Lung microvascular endothelial cell (primary cell): ENCODE results near the gene FRMD1. TPM values are rescaled to one million over a fixed set of nuclear protein-coding genes. Genes with fewer than 3 reads are reported as not detected.

ENCODE experiments used
- DNase-seq, 2 donors: peaks; one replicate each; pipeline versions ENCODE4 v3.0.0 to v3.0.0-alpha.2; 2010; ENCODE audit warnings: low read depth in 2 of 2
- total RNA-seq: library from RNA; depleted of rRNA; stranded (reverse); fragments of >200 nt; gene quantifications from 2 replicates; pipeline ENCODE4 v1.2.1, GENCODE V29; 2014

Gene FRMD1
- not detected in 2 replicates for total RNA-seq

DNA sequence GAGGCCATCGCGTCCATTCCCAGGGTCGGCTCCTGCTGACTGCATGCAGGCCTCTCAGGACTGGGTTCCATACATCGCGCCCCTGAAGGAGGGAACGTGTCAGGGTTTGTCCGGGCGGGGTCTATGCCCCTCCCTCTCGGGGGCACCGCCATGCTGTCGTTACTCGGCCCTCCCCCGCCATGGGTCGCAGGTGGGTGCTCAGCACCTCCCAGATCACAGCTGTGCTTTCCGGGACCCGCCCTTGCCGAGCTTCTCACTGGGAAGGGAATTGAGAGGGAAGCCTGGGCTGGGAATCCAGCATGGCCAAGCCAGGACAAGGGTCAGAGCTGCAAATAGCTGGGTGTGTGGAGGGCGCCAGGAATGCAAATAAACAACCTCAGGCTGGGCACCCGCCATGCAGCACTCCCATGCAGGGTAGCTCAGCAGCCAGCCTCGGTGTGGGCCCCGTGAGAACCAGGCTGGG lies at the start of gene FRMD1:
Gene FRMD1, minus strand, starts transcription at position 270 of the 463 bp plus-strand sequence. Its CDS starts 118 bp downstream, at position 152.
- no peak for DNase-seq

DNA sequence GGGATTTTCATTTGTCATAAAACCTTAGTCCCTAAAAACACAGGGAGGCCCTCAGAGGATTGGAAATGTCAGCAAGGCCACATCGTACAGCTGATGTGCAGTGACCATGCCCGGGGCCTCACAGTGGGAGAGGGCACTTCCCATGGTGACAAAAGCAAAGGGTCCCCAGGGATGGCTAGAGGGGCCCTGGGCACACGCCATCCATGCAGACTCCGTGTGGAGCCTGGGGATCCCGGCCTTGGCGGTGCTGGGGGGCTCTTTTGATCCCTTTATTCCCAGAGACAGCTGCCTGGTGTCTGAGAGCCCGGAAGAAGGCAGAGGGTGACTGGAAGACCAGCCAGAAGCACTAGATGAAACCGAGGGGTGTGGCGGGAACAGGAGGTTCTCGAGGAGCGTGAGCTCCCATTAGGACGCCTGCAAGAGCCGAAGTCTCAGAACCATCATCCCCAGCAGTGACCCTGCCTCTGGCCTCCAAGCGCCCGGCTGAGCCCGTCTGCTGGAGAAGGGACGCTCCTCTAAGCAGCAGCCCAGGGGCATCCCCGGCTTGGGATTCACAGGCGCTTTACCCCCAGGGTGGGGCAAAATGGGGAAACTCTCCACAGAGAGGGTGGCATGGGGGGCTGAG lies 49.1 kb upstream of the FRMD1 start:
- DNase-seq = no peak

DNA sequence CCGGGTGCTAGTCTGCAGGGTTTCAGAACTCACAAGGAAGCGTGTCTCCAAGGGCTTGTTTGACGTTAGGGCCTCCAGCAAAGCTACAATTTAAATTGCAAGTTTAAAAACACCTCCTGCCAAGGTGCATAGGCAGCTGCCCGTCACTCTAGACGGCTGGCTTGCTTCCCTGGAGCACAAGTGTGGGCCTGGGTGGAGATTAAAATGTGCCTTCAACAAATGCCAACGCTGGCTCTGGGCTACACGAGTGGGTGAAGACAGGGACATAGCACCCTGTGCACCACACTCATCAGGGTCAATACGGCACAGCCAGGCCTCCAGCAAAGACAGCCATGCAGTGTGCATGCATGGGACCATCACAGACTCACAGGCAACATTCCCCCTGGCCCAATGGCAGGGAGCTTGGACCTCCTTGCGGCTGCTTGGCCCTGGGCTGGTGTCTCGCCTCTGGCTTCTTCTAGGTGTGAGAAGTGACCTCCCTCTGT lies 48.4 kb upstream of the FRMD1 start:
- DNase-seq = no peak

DNA sequence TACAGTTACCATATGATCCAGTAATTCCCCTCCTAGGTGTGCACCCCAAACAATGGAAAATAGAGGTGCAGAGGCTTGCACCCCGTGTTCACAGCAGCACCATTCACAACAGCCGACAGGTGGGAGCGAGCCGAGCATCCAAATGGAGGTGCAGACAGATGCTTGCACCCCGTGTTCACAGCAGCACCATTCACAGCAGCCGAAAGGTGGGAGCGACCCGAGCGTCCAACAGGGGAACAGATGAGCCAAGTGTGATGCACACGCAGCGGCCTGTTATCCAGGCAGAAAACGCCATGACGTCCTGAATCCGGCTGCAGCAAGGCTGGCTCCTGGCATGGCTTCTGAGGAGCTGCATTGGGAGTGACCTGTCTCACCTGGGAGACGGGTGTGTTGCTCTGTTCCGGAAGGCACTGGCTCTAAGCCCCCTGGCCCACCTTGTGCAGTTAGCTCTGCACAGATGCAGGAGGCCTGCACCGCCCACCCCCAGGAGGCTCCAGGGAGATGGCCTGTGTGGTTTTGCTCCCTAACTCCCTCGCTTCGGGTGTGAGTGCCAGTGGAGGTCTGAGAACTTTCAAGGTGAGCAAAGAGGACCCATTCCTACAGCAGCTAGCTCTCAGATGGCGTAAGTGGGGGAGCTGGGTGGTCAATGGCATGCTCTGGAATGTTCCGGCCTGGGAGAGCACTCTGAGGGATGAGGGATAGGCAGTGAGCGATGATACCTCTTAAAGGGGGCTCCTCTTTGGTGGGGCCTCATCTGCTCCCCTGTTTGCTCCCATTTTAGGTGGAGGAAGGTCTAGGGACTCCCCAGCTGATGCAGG lies 47.8 kb upstream of the FRMD1 start:
- no peak for DNase-seq

DNA sequence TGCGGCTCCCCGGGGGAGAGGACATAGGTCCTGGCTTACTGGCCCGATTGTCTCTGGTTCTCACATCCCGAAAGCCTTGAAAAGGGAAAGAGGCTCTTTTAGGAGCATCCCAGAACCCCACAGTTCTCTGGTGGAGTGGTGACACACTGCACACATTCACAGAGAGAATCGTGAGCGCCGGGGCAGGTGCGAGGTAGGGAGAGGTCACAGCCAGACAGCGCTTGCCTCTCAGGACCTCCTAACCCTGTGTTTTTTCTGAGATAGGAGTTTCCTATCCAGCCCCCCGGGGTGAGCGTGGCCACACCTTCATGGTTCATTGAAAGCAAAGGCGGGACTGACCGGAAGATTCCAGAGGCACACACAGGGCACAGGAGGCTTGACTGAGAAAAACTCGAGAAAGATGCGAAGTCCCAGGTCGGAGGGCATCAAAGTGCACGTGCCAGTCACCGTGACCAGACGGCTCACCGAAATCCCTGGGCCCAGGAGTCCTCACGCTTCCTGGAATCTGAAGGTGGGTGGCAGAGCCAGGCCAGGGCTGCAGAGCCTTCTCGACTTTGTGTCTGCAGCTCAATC lies 46.5 kb upstream of the FRMD1 start:
- DNase-seq = no peak

DNA sequence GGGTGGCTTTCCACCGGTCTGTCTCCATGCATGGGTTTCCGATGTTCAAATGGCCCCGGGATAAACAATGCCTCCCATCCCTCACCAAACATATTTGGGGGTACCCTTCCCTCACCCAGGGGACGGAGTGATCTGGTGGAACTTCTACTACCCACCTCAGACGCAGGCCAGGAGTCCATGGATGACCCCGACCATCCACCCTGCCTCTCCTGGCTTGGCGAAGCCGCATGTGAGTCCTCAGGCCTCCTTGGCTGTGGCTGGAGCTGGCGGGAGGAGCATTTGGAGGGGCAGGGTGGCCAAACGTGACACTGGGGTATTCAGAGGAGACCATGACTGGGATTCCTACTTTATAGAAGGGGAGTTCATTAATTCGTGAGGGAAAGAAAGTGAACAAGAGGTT lies 45.9 kb upstream of the FRMD1 start:
- no peak for DNase-seq

DNA sequence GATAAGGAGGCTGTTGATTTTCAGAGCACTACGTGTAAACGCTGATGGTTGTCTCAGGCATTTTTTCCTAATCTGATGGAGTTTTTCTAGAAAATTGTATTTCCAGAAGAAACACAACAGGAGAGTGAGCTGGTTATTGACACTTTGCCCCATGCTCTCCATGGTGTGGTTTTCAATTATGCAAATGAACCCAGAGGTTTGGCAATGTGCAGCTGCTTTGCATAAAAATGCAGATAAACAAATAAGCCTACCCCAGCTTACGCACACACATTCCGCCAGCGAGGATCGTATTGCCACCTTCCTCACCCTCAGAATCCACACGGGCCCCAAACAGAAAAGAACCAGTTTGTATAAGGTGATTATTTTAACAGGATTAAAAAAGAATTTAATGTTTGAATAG lies 45.1 kb upstream of the FRMD1 start:
- DNase-seq = no peak

DNA sequence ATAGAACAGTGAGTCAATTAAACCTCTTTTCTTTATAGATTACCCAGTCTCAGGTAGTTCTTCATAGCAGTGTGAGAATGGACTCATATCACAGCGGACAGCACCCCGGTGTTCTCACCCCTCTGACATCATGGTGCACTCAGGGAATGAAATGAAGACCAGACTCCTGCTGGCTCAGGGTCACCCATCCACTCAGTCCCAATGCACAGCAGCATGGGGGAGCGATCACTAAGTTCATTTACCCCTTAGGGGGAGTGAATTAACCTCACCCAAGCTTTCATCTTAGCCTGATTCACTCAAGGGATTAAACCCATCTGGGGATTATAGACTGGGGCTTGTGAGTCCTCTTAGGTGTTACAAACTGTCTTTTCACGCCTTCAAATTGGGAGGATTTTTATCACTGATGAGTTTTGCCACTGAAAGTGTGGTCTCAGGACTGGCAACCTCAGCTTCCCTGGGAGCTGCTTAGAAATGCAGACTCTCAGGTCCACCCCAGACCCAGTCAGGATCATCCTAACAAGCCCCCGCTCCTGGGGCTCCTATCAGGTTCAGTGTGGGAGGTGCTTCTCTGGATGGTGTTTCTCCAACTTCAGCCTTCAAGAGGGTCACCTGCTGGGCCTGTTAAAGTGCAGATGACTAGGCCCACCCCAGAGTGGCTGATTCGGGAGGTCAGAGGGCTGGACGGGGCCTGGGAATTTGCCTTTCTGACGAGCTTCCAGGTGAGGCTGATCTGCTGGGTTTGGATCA lies 44.3 kb upstream of the FRMD1 start:
- no peak for DNase-seq

DNA sequence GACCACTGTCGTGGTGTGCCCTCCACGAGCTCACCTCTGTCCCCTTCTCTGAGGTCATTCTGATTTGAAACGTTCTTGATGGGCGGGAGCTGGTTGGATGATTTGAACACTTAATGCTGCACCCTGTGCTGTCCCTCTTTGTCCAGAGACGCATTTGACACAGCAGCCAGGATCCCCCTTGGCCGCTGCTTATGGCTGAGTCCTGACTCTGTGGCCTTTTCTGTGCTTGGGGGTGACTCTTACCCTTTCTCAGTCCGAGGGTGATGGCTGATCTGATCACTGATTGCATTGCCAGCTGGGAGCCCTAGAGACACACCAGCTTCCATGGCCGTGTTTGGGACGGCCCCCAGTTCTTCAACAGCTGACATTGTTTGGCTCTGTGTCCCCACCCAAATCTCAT lies 43.5 kb upstream of the FRMD1 start:
- no peak for DNase-seq

DNA sequence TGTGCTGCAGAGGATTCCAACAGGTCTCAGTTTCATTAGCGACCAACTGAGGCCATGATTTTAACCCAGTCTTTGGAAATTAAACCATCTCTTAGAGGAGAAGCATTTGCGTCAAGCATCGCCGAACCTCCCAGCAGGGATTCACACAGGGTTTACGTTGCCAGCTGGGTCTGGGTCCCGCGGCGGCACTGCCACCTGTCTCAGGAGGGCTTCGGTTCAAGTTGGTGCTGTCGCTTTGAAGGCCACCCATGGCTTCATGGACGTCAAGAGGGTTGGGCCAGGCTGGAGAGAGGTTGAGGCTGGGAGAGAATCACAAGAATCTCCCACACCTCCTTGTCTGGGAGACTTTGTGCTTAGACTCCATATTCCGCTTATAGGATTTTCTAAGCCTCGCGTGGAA lies 43.0 kb upstream of the FRMD1 start:
- DNase-seq = no peak

DNA sequence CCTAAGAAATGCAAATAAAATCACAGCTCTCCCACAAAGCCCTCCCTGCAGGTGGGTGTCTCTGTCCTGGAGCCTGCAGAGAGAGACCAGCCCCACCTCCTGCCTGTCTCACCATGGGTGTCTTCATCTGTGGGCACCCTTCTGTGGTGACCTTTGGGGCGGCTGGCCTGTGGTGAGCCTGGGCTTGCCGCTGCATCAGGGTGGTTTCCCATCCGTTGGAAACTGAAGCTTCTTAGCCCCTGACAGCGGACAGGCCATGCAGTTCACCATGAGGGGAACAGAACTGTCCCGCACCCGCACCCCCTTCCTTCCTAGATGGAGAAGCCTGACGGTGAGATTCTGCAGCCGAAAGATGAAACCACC lies 42.3 kb upstream of the FRMD1 start:
- DNase-seq = no peak

DNA sequence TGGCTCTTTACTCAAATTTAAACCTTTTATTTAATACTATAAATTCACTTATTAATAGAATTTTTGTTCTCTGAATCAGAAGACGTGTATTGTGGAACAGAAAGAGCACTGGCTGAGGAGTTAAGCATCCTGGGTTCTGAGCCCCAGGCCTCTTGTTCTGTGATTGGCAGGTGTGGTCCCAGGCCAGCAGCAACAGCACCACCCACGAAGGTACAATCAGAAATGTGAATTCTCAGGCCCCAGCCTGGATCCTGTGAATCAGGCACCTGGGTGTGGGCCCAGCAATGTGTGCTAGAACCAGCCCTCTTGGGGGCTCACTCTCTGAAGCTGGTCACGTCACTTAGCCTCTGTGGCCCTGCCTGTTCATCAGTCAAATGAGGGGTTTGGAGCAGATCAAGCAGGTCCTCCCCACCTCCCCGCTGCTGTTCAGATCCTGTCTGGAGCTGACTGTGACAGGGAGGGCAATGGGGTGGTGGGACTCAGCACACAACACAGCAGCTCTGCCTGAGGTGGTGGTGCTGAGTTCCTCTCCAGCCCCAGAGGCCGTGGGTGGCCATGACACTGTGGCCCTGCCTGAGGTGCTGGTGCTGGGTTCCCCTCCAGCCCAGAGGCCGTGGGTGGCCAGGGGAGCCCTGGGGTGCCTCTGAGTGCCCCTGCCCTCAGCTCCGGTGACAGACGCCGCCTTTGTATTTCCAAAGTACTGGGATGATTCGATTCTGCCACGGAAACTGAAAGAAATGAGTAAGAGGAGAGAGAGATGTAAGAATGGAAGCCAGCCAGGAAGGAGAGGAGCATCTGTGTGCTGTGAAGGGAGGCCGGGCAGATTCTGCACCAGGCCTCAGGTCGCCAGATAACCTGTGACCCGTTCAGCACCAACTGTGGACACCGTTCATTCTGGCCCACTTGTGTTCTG lies 41.6 kb upstream of the FRMD1 start:
- DNase-seq = no peak

DNA sequence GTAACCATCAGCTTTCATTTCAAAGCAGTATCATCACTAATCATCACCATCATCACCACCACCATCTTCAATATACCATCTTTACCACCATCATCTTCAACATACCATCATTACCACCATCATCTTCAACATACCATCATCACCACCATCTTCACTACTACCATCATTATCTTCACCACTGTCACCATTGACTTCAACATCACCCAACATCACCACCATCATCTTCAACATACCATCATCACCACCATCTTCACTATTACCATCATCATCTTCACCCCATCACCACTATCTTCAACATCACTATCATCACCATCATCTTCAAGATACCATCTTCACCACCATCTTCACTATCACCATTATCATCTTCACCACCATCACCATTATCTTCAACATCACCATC lies 40.5 kb upstream of the FRMD1 start:
- no peak for DNase-seq

DNA sequence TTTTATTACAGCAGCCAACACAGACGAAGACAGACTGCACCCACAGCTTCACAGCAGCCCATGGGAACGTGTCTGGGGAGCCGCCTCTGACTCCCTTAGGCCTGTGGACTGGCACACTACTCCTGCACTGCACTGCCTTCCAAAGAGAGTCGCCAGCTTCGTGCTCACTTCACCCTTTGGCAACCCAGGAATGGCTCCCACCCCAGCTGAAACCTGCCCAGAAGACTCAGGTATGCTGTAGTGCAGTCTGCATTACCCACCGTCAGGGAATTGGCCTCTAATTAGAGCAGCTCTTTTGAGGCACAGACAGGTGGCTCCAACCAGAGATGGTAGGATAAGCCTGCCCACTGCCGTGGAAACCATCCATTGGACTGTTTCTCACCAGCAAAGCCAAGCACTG lies 39.9 kb upstream of the FRMD1 start:
- no peak for DNase-seq

DNA sequence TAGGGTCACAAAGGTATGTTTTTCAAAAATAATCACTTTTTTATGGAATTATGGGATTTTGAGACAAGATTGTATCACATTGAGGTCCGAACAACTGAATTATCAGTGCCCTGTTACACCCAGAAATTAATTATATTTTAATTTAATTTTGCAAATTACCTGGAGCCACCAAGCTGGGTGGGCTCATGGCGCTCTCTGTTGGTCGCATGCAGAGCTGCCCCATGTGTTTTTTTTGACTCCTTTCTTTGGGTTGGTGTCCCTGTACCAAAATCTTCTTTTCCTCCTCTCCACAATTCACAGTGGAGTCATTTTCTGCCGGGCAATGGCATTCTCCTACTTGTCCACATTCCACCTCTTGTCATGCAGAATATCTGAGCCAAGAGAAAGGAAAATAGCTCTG lies 38.9 kb upstream of the FRMD1 start:
- no peak for DNase-seq

DNA sequence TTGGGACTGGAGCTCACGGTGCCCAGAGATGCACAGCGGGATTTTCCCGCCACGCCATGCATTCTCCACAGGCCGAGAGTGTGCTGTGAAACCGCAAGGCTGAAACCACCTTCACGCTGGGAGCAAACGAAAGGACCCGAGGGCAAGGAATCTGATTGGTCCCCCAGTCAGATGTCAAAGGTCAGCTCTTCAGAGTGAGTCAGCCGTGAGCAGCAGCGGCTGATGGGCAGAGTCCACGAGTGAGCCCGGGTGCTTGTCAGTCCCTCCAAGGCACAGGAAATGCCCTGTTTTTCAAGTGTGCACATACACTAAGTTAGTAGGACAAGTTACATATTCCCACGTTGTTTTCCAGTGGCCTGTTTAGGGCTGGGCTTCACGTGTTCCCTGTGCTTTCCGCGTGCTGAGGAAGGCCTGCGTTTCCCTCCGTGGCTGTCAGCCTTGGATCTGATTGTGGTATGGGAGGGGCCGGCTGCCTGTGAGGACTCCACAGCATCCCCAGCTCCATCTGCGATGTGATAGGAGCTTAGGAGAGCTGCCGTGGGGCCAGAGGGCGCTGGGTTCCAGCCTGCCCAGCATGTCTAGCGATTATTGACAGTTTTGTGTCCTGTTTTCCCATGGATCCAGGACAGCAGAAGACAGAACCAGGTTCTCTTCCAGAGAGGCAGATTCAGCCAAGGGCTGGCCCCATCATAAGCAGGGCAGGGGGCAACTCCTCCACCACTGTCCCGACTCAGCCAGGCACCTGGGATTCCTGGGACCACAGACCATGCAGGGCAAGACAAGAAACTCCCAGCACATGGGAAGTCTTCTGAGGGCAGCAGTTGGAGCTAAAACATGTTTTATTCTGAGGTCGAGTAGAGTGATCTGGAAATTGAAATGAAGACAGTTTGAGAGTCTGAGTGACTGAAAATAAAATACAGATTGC lies 38.2 kb upstream of the FRMD1 start:
- DNase-seq = no peak

DNA sequence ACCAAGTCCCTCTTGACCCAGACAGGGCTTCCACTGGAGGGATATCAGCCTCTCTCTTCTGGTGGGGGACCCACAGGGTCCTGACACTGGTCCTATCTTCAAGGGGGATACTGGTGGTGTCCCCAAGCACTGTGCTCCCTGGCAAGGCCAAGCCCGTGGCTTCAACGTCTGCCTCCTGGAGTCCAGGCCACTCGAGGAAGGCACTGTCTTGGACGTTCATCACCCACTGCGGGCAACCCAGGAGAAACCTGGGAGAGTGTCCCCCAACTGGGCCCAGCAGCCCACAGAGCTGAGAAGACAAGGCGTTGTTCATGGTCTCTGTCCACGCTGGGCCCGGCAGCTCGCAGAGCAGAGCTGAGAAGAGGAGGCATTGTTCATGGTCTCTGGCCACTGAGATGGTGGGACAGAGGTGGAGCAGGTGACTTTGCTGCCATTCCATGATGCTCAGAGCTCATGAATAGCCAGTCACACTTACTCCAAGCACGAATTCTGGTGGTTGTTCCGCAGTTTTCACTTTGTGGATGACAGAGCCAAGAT lies 37.5 kb upstream of the FRMD1 start:
- DNase-seq = no peak

DNA sequence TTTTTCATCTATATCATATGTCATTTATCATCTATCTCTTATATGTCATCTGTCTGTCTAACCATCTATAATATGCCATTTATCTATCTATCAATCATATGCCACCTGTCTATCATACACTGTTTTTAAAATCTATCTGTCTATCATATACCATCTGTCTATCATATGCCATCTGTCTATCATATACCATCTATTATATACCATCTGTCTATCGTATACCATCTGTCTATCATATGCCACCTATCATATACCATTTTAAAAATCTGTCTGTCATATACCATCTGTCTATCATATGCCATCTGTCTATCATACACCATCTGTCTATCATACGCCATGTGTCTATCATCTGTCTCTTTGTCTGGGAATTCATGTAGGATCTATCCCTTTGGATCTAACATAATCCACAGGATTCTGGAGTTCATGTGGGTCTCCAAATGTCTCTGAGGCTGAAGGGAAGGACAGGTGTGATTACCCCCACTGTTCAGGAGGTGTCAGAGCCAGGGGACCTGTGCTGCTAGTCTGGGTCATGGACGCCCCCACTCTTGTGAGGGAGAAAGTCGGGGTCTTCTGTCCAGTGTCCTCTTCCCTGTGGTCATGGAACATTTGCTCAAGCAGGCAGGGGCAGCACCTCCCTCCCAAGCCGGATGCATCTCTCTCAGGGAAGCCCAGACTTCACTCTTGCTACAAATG lies 36.9 kb upstream of the FRMD1 start:
- no peak for DNase-seq

DNA sequence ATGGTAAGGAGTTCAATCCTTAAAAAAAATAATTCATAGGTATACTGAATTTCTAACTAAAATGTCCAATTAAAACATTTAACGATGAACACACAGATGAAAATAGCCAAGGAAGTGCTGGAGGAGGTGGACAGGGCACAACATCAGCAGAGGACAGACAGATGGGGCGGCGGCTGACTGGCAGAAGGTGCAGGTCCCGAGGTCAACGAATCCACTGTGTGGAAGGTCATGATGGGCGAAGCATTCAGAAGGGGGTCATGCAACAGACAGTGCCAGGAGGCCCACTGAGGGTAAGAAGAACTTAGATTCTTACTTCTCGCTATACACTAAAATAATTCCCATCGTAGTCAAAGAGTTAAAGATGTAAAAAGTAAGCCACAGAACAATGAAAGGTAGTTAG lies 34.2 kb upstream of the FRMD1 start:
- no peak for DNase-seq
